GM20431 (cell line): ENCODE results near the gene SUPT4H1.

Source experiments
- in situ Hi-C: fragments of 300-500 bp; cut with MseI, MboI; formaldehyde crosslinking; loops from one replicate; pipeline ENCODE4 v1.15.0; 2020; ENCODE audit warnings: low sequenced_read_pairs; ENCODE audit not compliant: unreplicated experiment

Gene SUPT4H1

DNA sequence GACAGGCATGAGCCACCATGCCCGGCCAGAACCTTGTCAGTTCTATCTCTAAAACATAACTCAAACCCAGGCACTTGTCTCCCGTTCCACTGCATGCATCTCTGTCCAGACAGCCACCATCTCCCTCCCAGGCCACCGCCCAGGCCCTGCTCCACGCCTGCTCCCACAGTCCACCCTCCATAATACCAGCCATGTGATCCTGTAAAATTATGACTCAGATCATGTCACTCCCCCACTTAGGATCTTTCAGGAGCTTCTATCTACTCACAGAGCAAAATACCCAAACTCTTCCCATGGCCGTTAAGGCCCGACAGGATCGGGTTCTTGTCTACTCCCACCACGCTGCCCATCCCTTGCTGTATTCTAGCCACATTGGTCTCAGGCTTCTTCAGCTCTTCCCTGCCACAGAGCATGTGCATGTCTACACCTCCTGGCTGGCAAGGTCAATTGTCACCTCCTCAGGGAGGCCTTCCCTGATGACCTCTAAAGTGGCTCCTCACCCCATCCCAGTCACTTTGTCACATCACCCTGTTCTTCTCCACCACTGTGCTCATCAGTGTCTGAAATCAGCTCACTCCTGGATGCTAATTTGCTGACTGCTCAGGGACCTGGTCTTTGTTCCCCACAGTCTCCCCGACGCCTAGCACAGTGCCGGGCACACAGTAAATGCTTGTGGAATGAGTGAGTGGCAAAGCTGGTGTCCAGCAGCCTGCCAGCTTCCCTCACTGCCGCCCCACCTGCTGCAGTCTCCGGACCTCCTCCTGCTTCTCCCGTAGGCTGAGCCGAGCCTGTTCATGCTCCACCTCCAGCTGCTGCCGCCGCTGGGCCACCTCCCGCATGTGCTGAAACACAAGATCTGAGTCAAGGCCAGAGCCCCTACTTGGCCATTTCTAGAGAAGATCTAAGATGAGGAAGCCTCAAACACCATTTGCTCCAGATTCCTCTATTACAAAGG, 30.2 kb downstream of the SUPT4H1 start:
- in situ Hi-C loops, result no loop called here

DNA sequence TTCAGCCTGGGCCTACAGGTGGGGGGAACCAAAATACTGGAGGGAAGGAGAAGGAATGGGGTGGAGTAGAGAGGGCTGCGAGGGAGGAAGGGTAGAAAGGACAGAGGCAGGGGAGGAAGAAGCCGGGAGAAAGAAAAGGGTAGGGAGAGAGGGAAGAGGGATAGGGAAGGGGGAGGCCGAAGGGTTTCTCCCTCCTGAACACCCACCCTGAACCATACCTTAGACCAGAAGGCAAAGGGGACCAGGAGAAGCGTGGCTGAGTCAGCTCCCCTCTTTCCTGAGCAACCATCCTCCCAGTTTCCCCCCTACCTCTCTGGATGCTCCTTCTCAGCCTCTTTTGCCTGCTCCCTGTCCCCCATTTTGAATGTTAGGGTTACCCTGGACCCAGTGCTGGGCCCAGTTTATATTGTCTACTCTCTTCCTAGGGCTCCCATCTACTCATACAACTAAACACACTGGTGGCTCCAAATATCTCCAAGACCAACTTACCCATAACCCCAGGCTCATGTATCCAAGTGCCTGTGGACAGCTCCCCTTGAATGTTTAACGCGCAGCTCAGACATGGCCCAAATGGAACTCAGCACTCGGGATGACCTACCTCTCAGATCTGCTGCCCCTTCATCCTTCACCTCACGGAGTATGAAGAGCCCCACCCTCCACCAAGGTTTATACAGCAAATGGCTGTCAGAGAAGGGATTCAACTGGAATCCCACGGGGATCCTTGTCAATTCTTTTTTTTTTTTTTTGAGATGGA, 31.3 kb downstream of the SUPT4H1 start:
- in situ Hi-C loops, result no loop called here

DNA sequence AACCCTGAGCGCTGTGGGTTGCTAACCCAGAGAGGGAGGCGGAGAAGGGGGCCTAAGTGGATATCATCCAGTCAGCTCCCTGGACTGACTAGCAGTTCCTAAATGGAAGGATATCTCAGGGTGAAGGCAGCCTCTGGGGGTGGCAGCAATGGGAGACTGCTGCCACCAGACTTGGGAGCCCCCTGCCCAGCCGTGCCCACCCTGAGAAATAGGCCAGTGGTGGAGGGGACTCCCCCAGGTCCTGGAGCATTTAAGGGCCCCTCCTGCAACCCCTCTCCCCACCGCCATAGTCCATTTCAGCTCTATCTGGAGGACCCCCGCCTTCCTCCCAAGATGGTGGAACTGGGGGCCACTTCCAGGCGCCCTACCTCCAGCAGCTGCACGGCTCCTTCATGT, 31.8 kb downstream of the SUPT4H1 start:
- in situ Hi-C loops, result no loop called here

DNA sequence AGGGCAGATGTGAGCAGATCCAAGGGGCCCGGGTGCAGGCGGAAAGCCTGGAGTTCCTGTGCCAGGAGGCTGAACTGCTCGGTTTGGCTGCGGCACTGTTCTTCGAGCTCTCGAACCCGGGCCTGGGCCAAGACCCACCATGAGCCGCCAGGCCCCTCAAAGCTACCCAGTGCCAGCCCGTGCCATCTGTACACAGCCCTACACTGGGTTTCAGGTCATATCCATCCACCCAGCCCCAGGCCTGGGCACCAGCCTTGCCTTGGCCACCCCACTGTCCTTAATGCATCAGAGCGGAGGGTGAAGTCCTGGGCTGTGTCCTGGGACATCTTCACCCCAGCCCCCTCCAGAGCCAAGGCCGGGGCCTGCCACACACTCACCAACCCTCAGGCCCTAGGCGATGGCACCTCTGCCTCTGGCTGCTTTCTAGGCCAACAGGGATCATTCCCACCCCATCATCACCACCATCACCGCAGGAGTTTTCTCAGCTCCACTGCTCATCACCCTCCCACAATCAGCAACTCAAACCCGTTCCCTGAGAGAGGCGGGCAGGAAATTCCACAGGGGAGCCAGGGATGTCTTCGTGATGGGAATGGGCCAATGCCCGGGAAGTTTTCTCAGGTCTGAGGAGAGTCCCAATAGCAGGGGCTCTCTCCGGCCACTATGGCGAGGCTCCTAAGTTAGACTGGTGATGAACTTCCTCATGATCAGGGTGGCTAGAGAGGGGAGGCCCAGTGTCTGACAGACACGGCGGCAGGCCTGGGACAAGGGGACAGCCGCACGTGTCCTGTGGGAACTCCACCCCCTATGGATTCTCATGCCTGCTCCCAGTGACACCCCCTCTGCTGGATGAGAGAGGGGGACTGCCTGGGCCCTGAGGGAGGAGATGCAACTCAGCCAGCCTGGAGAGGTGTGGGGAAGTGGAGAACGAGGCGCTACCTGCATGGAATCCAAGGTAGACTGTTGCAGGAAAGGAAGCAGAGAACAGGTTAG, 32.5 kb downstream of the SUPT4H1 start:
- in situ Hi-C loops, result loop anchor here (10.0 kb wide), 1 partner anchor 125 kb away; no protein-coding TSS in a partner anchor

DNA sequence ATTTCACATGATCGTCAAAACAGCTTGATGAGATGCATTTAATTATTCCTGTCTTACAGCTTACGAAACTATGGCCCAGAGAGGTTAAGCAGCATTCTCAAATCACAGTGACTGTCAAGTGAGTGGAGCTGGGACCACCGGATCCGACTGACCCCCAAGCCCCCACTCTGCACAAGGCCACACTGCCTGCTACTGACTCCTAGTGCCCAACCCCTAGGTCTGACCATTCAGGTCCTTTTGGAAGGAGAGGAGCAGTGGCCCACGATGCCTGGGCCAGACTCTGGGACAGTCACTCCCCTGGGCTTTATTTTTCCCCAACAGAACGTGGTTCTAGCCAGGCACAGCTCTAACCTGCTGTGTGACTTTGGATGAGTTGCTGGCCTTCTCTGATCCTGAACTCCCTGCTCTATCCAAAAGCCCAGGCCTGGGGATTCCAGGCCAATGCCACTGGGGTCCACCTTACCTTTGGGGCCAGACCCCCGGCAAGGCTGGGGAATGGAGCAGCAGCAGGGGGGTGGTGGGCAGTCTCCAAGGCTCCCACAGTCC, 33.3 kb downstream of the SUPT4H1 start:
- in situ Hi-C loops, result loop anchor here (10.0 kb wide), 1 partner anchor 126 kb away; no protein-coding TSS in a partner anchor

DNA sequence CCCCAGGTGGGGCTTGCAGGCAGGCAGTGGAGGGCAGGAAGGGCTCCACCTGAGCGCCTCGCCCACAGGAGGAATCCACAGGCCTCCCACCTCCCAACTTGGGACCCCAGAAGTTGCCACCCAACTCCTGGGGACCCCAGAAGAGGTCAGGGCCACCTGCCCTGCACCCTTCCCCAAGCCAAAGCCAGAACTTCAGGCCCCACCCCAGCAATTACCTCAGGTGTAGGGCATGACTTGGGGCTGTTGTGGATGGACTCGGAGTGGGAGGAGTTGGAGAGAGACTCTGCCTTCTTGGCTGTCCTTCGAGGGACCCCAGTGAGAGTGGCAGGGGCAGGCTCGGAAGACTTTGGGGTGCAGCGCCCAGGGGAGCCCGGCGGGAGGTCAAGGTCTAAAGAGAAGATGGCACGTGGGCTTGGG, 33.9 kb downstream of the SUPT4H1 start:
- in situ Hi-C loops, result loop anchor here (10.0 kb wide), 1 partner anchor 127 kb away; no protein-coding TSS in a partner anchor

DNA sequence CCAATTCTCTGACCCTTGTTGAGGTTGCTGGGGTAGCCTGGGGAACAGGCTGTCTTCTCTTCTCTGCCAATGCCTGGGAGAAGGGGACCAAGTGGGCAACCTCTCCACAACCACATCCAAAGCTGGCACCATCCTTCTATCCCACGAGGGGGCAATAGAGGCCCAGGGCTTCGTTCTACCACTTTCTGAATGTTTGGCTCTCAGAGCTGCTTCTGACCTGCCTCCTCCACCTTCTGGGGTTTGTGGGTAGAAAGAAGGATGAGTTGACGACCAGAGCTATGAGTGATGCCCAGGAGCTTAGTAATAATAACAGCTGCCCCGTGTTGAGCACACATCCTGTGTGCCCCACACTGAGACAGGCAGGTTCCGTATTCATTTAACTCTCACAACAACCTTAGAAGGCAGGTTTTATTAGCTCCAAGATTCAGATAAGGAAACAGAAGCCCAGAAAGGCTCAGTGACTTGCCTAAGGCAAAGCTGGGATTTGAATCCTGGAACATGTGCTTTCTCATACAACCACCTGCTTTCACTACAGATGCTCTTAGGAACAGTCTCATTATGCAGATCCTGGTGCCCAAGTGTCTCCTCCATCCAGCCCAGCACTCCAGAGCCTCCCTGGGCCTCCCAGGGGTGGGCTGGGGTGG, 34.5 kb downstream of the SUPT4H1 start:
- in situ Hi-C loops, result loop anchor here (10.0 kb wide), 1 partner anchor 127 kb away; no protein-coding TSS in a partner anchor

DNA sequence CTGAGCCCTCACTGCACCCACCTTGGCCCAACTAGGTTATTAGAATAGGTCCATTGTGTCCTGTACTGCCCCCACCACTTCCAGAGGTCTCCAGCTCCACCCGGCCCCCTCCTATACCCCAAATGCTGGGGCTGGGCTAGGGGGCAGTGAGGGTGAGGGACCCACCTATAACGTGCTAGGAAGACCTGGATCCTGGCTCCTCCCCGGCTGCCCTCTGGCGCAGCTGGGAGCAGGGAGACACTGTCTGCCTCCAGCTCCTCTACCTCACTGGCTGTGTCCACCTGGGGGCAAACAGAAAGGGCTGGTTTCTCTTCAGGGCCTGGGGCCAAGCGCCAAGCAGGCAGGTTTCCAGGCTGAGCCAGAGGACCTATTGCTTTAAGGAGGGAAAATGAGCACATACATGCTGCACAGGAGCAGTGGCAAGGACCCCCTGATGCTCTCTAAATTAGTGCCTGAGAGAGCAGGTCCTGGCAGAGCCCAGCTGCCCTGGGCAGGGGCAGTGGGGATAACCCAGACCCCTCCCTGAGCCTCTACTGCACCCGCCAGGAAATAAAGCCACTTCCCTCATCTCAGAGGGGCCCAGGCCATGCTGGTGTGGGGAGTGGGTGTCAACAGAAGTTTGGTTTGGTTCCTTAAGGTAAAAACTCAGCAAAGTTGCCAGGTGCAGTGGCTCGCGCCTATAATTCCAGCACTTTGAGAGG, 35.6 kb downstream of the SUPT4H1 start:
- in situ Hi-C loops, result loop anchor here (10.0 kb wide), 1 partner anchor 128 kb away; no protein-coding TSS in a partner anchor

DNA sequence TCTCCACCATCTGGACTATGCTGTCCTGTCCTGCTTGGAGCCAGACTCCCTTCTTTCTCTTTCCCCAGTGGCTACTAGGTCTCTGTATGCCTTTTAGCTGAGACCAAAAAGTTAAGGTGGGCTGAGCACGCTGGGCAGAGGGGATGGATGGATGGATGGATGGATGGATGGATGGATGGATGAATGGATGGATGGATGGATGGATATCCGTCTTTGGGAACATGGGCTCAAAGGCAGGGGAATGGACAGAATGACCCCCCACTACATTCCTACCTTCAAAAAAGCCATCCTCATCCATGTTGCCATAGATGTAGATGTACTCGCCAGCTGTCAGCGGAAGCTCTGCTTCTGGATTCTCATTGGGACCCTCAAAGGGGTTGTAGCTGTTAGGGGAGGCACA, 36.3 kb downstream of the SUPT4H1 start:
- in situ Hi-C loops, result loop anchor here (10.0 kb wide), 1 partner anchor 129 kb away; no protein-coding TSS in a partner anchor

DNA sequence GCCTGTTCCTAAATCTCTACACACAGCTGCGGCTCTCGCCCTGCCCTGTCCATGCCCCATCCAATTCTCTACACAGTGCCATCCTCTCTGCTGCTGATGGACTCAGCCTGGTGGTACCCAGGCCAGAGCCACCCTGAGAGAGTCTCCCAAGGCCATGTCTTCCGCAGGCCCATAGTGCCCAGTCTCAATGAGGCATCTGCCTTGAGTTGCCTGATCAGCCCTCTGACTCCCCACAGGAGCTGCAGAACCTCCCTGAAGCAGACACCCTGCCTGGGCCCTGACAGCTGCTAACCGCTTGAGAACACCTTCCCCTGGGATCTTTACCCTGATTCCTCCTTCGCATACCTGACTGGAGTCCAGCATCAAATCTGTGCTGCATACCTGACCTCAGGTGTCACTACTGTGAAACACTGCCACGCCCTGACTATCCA, 36.7 kb downstream of the SUPT4H1 start:
- in situ Hi-C loops, result loop anchor here (10.0 kb wide), 1 partner anchor 130 kb away; no protein-coding TSS in a partner anchor

DNA sequence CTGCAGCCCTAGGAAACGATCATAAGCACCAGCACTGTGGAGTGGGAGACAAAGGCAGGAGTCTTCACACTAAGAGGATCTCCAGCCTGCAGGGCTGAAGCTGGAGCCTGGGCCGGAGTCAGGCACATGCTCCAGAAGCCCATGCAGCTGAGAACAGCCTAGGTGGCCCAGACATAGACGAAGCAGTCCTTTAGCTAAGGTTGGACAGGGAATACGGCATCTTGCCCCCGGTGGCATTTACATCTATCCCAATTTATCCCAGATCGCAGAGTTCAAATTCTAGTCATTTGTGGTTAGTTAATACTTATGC, 37.3 kb downstream of the SUPT4H1 start:
- in situ Hi-C loops, result loop anchor here (10.0 kb wide), 1 partner anchor 130 kb away; no protein-coding TSS in a partner anchor

DNA sequence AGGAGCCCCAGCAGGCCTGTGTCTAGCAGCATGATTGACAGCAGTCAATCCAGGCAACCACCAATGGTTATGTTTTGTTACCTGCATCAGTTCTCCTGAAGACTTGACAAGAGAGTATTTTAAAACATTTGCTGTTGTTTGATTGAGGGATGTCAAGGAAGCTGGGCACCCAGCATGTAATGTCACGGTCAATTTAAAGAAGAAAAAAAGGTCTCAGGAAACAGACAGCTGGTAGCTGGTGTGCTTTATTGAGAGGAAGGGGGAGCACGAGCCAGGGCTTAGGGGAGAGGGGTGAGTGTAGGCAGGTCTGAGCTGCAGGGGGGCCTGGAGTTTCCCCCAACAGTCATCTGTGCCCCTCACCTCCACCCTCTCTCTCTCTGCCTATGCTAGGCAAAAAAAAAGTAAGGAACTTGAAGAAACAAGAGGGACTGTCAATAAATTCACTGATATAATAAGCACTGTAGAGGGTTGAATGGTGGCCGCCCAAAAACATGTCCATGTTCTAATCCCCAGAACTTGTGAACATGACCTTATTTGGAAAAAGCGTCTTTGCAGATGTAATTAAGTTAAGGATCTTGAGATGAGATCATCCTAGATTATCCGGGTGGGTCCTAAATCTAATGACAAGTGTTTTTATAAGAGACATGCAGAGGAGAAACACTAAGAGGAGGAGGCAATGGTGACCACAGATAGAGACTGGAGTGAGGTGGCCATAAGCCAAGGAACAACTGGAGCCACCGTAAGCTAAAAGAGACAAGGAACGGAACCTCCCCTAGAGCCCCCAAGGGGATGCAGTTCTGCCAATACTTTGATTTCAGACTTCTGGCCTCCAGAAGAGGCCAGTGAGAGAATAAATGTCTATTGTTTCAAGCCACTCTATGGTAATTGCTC, 37.9 kb downstream of the SUPT4H1 start:
- in situ Hi-C loops, result loop anchor here (10.0 kb wide), 1 partner anchor 131 kb away; no protein-coding TSS in a partner anchor

DNA sequence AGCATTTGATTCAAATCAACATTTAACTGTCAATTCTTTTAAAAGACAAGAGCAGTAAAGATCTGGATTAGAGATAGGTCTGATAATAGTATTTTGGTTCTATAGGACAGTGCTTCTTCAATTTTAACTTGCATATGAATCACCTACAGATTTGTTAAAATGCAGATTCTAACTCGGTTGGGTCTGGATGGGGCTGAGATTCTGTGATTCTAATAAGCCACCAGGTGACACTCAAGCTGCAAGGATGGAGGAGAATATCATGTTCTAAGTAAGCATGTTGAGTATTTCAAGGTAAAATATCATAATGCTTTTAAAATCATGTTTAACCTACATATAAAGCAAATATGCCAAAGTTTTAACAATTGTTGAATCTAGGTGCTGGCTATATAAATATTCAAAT, 39.2 kb downstream of the SUPT4H1 start:
- in situ Hi-C loops, result loop anchor here (10.0 kb wide), 1 partner anchor 132 kb away; no protein-coding TSS in a partner anchor

DNA sequence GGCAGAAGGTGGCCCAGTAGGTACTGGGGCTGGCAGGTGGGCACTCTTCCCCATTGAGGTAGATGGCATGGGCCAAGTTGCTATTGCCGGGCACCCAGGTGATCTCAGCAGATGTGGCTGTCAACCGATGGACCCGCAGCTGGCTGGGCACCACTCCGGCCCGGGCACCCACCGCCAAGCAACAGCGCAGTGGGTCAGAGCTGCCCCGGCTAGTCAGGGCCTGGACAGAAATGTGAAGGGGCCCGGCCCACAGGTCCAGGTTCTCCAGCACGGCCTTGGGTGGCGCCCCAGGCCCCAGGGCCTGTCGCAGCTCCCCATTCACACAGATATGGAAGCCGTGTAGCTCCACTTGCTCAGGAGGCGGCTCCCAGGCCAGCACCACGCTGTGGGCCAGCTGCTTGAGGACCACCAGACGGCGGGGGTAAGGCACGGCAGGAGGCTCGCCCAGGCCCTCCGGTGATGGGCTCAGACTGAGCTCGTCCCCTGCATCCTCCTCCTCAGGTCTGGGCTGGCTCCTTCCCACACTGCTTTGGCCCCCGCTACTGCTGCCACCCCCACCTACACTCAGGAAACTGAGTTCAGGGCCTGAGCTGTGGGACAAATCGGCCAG, 39.9 kb downstream of the SUPT4H1 start:
- in situ Hi-C loops, result loop anchor here (10.0 kb wide), 1 partner anchor 133 kb away; no protein-coding TSS in a partner anchor

DNA sequence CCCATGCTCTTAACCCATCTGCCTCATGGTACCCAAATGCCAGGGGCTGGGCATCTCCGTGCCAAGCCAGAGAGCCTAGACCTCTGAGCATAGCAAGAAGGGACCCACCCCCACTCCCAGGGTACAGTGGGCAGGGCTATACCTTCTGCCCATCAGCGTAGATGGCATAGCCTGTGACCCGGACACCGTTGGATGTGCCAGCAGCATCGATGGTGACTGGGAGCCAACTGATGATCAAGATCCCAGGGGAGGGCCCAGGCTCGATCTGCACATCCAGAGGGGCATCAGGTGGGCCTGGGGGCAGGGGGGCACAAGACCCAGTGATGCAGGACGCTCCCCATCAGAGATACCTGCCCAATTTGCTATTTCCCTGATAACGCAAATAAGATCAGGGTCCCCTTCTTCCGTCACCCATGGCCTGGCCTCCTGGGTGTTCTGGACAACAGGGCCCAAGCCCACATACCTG, 40.5 kb downstream of the SUPT4H1 start:
- in situ Hi-C loops, result loop anchor here (10.0 kb wide), 1 partner anchor 133 kb away; no protein-coding TSS in a partner anchor
